IPS DF 6.9 (cell line): Measurements from ENCODE around the gene EVPL.
"Not testable (repeated sequence)": the region's sequence is repeated elsewhere in the genome, so short reads cannot be mapped to it uniquely, and the experiment has no call there.

Source experiments
- DNase-seq: peaks from one replicate; pipeline ENCODE4 v3.0.0-alpha.2; 2013; ENCODE audit warnings: low read depth, low spot score
- H3K27ac ChIP-seq: one replicate; pipeline ENCODE4 v1.5.1; 2013; ENCODE audit warnings: low read length, control low read depth
- H3K27me3 ChIP-seq: 2 replicates; pipeline ENCODE4 v1.6.1; 2013; ENCODE audit warnings: mild to moderate bottlenecking, low read length; ENCODE audit not compliant: control insufficient read depth, insufficient read depth
- H3K36me3 ChIP-seq: 2 replicates; pipeline ENCODE4 v1.6.1; 2013; ENCODE audit warnings: low read length; ENCODE audit not compliant: control insufficient read depth, insufficient read depth
- H3K4me1 ChIP-seq: 2 replicates; pipeline ENCODE4 v1.6.1; 2013; ENCODE audit warnings: low read length; ENCODE audit not compliant: control insufficient read depth, insufficient read depth
- H3K4me3 ChIP-seq: 2 replicates; pipeline ENCODE4 v1.5.1; 2013; ENCODE audit warnings: mild to moderate bottlenecking, low read length
- H3K9me3 ChIP-seq: 2 replicates; pipeline ENCODE4 v1.6.1; 2013; ENCODE audit warnings: low read length, inconsistent platforms; ENCODE audit not compliant: control insufficient read depth, insufficient read depth
- WGBS: extraction: QIAGEN DNeasy Blood & Tissue Kit; methylation state at CpG from one replicate; pipeline ENCODE4 v1.1.7; 2013; ENCODE audit warnings: mixed read lengths, missing lambda C conversion rate; ENCODE audit not compliant: insufficient read length, insufficient coverage; 5-methylcytosine and 5-hydroxymethylcytosine counted together

The EVPL gene

GRCh38 chr17:76058264-76058663 lies 31.2 kb upstream of the EVPL start:
- H3K9me3 ChIP-seq, H3K4me3 ChIP-seq, H3K4me1 ChIP-seq, H3K27ac ChIP-seq, DNase-seq, H3K27me3 ChIP-seq: not testable (repeated sequence)
- peaks cover 29% of the 10 kb centered on the region; the same call in 1 of the 2 replicates for H3K36me3 ChIP-seq
- no CpG with 5 or more reads among the region's 6 CpGs for WGBS

DNA sequence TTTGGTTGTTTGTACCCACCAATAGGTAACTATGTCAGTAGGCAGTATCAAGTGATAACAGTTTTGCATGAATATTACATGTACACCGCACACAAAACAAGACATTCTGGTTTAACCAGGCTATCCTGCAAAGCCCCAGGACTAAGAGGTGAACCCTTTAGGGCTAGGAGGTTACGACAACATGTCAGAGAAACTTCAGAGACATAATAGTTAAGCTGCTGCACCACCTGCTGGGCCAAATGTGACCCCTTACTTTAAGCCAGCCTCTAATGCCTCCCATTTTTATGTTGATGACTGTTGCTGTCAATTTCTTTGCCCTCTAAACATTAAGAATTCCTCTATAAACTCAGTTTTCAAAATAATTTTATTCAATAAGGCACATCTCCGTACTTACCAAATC lies 29.8 kb upstream of the EVPL start:
- H3K4me1 ChIP-seq = no peaks in the 10 kb centered on the region
- peaks cover 31% of the 10 kb centered on the region; the same call in 1 of the 2 replicates for H3K36me3 ChIP-seq
- no peak overlapping the region for H3K4me3 ChIP-seq
- H3K27ac ChIP-seq = no peak overlapping the region
- no peaks in the 10 kb centered on the region for H3K9me3 ChIP-seq
- H3K27me3 ChIP-seq = no peaks in the 10 kb centered on the region
- 100% methylated on average over 1 of the region's 3 CpGs for WGBS
- no peak for DNase-seq

- no CpG with 5 or more reads among the region's 4 CpGs for WGBS
- no peak overlapping the region for H3K4me3 ChIP-seq
- peaks cover 29% of the 10 kb centered on the region for H3K36me3 ChIP-seq
- DNase-seq = no peak
- H3K27me3 ChIP-seq = no peaks in the 10 kb centered on the region
- no peaks in the 10 kb centered on the region for H3K4me1 ChIP-seq
- H3K9me3 ChIP-seq = no peaks in the 10 kb centered on the region
- H3K27ac ChIP-seq = no peak overlapping the region
Measured at GRCh38 chr17:76054112-76054476, 27.0 kb upstream of the EVPL start.

- DNase-seq = no peak
- no peak overlapping the region for H3K27ac ChIP-seq
- H3K4me3 ChIP-seq = no peak overlapping the region
- peaks cover 25% of the 10 kb centered on the region for H3K36me3 ChIP-seq
- no peaks in the 10 kb centered on the region for H3K9me3 ChIP-seq
- no CpG with 5 or more reads among the region's 17 CpGs for WGBS
- H3K27me3 ChIP-seq = no peaks in the 10 kb centered on the region
- no peaks in the 10 kb centered on the region for H3K4me1 ChIP-seq
Measured at GRCh38 chr17:76053246-76054111, 26.4 kb upstream of the EVPL start.

- no peaks in the 10 kb centered on the region for H3K27me3 ChIP-seq
- no peak overlapping the region for H3K4me3 ChIP-seq
- peaks cover 21% of the 10 kb centered on the region for H3K36me3 ChIP-seq
- H3K4me1 ChIP-seq = no peaks in the 10 kb centered on the region
- WGBS = no CpG with 5 or more reads among the region's 6 CpGs
- no peak for DNase-seq
- H3K9me3 ChIP-seq = no peaks in the 10 kb centered on the region
- H3K27ac ChIP-seq = no peak overlapping the region
Measured at GRCh38 chr17:76051561-76051960, 24.5 kb upstream of the EVPL start.

- DNase-seq = no peak
Measured at GRCh38 chr17:76050538-76051467, 23.7 kb upstream of the EVPL start.

DNA sequence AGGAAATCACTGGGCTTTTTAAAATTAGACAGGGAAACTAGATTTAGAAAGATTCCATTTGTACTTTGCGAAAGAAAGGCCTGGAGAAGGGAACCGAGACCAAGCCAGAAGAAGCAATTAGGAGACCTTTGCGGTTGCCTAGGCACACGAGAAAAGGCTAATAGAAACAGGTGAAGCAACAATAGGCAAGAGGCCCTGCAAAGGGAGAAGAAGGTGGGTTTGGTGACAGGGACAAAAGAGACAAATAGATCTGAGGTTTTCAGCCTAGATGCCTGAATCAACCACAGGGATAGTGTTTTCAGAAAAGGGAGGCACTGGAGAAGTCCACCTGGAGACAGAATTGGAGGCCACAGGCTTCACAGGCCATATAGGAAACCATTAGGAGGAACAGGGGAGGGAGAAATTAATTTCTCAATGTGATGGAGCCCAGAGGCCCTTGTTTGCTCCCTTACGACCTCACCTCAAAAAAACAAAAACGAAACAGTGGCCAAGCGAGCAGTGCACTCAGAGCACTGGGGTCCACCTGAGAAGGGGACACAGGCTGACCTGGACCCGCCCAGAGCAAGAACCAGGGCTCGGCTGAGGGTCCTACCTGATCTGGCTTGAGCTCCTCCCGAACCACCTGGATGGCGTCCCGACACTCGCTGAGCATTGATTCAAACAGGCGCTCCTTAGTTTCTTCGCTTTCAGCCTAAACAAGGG lies 22.9 kb upstream of the EVPL start:
- no peak for DNase-seq
- no peak overlapping the region for H3K4me3 ChIP-seq
- H3K4me1 ChIP-seq = no peaks in the 10 kb centered on the region
- H3K27me3 ChIP-seq = no peaks in the 10 kb centered on the region
- peaks cover 23% of the 10 kb centered on the region for H3K36me3 ChIP-seq
- no peaks in the 10 kb centered on the region for H3K9me3 ChIP-seq
- H3K27ac ChIP-seq = no peak overlapping the region
- no CpG with 5 or more reads among the region's 15 CpGs for WGBS

More at GRCh38 chr17:76050538-76051467, 23.7 kb upstream of the EVPL start:
- Histone ChIP-seq H3K27me3 (no peaks in the 10 kb centered on the region), H3K27ac (no peak overlapping the region), H3K4me1 (no peaks in the 10 kb centered on the region), H3K36me3 (peaks cover 18% of the 10 kb centered on the region), H3K9me3 (no peaks in the 10 kb centered on the region), H3K4me3 (no peak overlapping the region)
- 100% methylated on average over 2 of the region's 11 CpGs for WGBS

- Histone ChIP-seq H3K4me1 (no peaks in the 10 kb centered on the region), H3K36me3 (peaks cover 26% of the 10 kb centered on the region), H3K27me3 (no peaks in the 10 kb centered on the region), H3K9me3 (no peaks in the 10 kb centered on the region), H3K27ac (no peak overlapping the region), H3K4me3 (no peak overlapping the region)
- WGBS = no CpG with 5 or more reads among the region's 3 CpGs
- no peak for DNase-seq
Measured at GRCh38 chr17:76049239-76049638, 22.1 kb upstream of the EVPL start.

DNA sequence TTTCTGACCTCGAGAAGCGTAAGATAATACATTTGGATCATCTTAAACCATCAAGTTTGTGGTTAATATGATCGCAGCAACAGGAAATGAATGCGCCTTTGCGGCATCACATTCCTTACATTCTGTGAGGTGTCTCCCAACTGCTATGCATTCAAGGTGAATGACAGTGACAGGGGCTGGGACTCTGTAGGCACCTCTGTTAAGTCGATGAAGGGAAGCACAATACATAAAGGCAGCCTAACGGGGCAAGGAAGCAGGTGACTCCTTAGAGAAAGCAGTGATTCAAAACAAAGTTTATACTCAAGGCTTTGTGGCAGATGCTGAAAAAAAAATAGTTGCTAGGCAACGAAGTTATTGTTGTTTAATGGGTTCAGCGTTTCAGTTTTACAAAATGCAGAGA lies 21.6 kb upstream of the EVPL start:
- WGBS = no CpG with 5 or more reads among the region's 9 CpGs
- no peaks in the 10 kb centered on the region for H3K9me3 ChIP-seq
- no peaks in the 10 kb centered on the region for H3K4me1 ChIP-seq
- no peaks in the 10 kb centered on the region for H3K27me3 ChIP-seq
- DNase-seq = no peak
- no peak overlapping the region for H3K27ac ChIP-seq
- H3K36me3 ChIP-seq = peaks cover 31% of the 10 kb centered on the region
- H3K4me3 ChIP-seq = no peak overlapping the region

GRCh38 chr17:76048025-76048605 lies 21.0 kb upstream of the EVPL start:
- H3K4me3 ChIP-seq = no peak overlapping the region
- H3K4me1 ChIP-seq = no peaks in the 10 kb centered on the region
- no peak overlapping the region for H3K27ac ChIP-seq
- DNase-seq = no peak
- no peaks in the 10 kb centered on the region for H3K27me3 ChIP-seq
- no peaks in the 10 kb centered on the region for H3K9me3 ChIP-seq
- WGBS = no CpG with 5 or more reads among the region's 9 CpGs
- peaks cover 35% of the 10 kb centered on the region for H3K36me3 ChIP-seq
